OCI-LY1 (cell line): ENCODE measurements around the gene SPATA1.

ENCODE experiments used
- H2AFZ ChIP-seq: fragments of 200-600 bp; sonication (generic), shearing (Covaris generic); 2 replicates; pipeline ENCODE4 v1.6.0; 2014; ENCODE audit warnings: antibody characterized with exemption, mild to moderate bottlenecking, low read length
- H3F3A ChIP-seq: fragments of 200-600 bp; sonication (generic), shearing (Covaris generic); 2 replicates; pipeline ENCODE4 v1.6.0; 2014; ENCODE audit warnings: mild to moderate bottlenecking, antibody characterized with exemption, low read length, moderate library complexity; ENCODE audit not compliant: insufficient read depth
- H3K27ac ChIP-seq: fragments of 200-600 bp; sonication (generic); 2 replicates; pipeline ENCODE4 v1.5.1; 2014; ENCODE audit warnings: low read length, mixed run types, mild to moderate bottlenecking, low read depth; ENCODE audit not compliant: poor library complexity, severe bottlenecking
- H3K27me3 ChIP-seq: fragments of 200-600 bp; sonication (generic); 2 replicates; pipeline ENCODE4 v1.6.0; 2014; ENCODE audit warnings: antibody characterized with exemption, mild to moderate bottlenecking, low read length, moderate library complexity; ENCODE audit not compliant: insufficient read depth
- H3K36me3 ChIP-seq: fragments of 200-600 bp; sonication (generic); 2 replicates; pipeline ENCODE4 v1.6.1; 2014; ENCODE audit warnings: mild to moderate bottlenecking, antibody characterized with exemption, low read length, moderate library complexity, mixed read lengths; ENCODE audit not compliant: insufficient read depth
- H3K4me1 ChIP-seq: fragments of 200-600 bp; sonication (generic); 2 replicates; pipeline ENCODE4 v1.5.1; 2014; ENCODE audit warnings: mild to moderate bottlenecking, low read length, moderate library complexity; ENCODE audit not compliant: insufficient read depth, severe bottlenecking
- H3K4me2 ChIP-seq: fragments of 200-600 bp; sonication (generic), shearing (Covaris generic); 2 replicates; pipeline ENCODE4 v1.6.1; 2014; ENCODE audit warnings: low read length
- H3K4me3 ChIP-seq: fragments of 200-600 bp; sonication (generic); 2 replicates; pipeline ENCODE4 v1.5.1; 2014; ENCODE audit warnings: low read length, low read depth, mild to moderate bottlenecking, mixed read lengths; ENCODE audit not compliant: poor library complexity, severe bottlenecking
- H3K79me2 ChIP-seq: fragments of 200-600 bp; shearing (Covaris generic); 2 replicates; pipeline ENCODE4 v1.6.1; 2016; ENCODE audit warnings: mixed run types, low read length, mixed read lengths; ENCODE audit not compliant: insufficient read depth
- H3K9ac ChIP-seq: fragments of 200-600 bp; sonication (generic), shearing (Covaris generic); 2 replicates; pipeline ENCODE4 v1.6.1; 2014; ENCODE audit warnings: mild to moderate bottlenecking, low read length, mixed read lengths
- H3K9me2 ChIP-seq: fragments of 200-600 bp; sonication (generic), shearing (Covaris generic); 2 replicates; pipeline ENCODE4 v1.6.1; 2014; ENCODE audit warnings: low read depth, mild to moderate bottlenecking, low read length, mixed read lengths
- H3K9me3 ChIP-seq: fragments of 200-600 bp; shearing (Covaris generic); 2 replicates; pipeline ENCODE4 v1.6.1; 2014; ENCODE audit warnings: low read length, mixed read lengths
- H4K20me1 ChIP-seq: fragments of 200-600 bp; sonication (generic), shearing (Covaris generic); 2 replicates; pipeline ENCODE4 v1.6.0; 2016; ENCODE audit warnings: mild to moderate bottlenecking, low read length; ENCODE audit not compliant: insufficient read depth
- EZH2 ChIP-seq: fragments of 200-600 bp; sonication (generic), shearing (Covaris generic); IDR thresholded peaks from 2 replicates; pipeline ENCODE4 v1.8.0; 2017; ENCODE audit warnings: borderline replicate concordance, mixed run types, mild to moderate bottlenecking, antibody characterized with exemption, low read length, moderate library complexity, mixed read lengths
- TF ChIP-seq, protein P1 (sequence below): fragments of 200-600 bp; sonication (generic), shearing (Covaris generic); IDR thresholded peaks from 2 replicates; pipeline ENCODE4 v1.5.1; 2017; ENCODE audit warnings: mild to moderate bottlenecking, antibody characterized with exemption, low read length, moderate library complexity, mixed read lengths

SPATA1 gene

GRCh38 chr1:84570436-84571149 lies 64.4 kb downstream of the SPATA1 start:
- Histone ChIP-seq H3K4me3 (no peak overlapping the region), H3K79me2 (no peaks in the 10 kb centered on the region), H3K9me2 (no peaks in the 10 kb centered on the region), H2AFZ (no peak overlapping the region), H3K27me3 (no peaks in the 10 kb centered on the region), H3F3A (no peaks in the 10 kb centered on the region), H3K36me3 (peaks cover 32% of the 10 kb centered on the region), H3K4me2 (no peak overlapping the region), H3K9me3 (no peaks in the 10 kb centered on the region), H3K4me1 (peaks cover 24% of the 10 kb centered on the region), H3K27ac (no peak overlapping the region), H4K20me1 (no peaks in the 10 kb centered on the region), H3K9ac (no peak overlapping the region)
- no peak for TF ChIP-seq EZH2
- TF ChIP-seq, protein P1, sequence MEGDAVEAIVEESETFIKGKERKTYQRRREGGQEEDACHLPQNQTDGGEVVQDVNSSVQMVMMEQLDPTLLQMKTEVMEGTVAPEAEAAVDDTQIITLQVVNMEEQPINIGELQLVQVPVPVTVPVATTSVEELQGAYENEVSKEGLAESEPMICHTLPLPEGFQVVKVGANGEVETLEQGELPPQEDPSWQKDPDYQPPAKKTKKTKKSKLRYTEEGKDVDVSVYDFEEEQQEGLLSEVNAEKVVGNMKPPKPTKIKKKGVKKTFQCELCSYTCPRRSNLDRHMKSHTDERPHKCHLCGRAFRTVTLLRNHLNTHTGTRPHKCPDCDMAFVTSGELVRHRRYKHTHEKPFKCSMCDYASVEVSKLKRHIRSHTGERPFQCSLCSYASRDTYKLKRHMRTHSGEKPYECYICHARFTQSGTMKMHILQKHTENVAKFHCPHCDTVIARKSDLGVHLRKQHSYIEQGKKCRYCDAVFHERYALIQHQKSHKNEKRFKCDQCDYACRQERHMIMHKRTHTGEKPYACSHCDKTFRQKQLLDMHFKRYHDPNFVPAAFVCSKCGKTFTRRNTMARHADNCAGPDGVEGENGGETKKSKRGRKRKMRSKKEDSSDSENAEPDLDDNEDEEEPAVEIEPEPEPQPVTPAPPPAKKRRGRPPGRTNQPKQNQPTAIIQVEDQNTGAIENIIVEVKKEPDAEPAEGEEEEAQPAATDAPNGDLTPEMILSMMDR = no peak

- Histone ChIP-seq H2AFZ (no peak overlapping the region), H3F3A (no peaks in the 10 kb centered on the region), H3K27ac (no peak overlapping the region), H3K9me2 (no peaks in the 10 kb centered on the region), H3K4me3 (no peak overlapping the region), H4K20me1 (no peaks in the 10 kb centered on the region), H3K4me1 (peaks cover 24% of the 10 kb centered on the region), H3K27me3 (no peaks in the 10 kb centered on the region), H3K36me3 (peaks cover 32% of the 10 kb centered on the region), H3K79me2 (no peaks in the 10 kb centered on the region), H3K4me2 (no peak overlapping the region), H3K9me3 (no peaks in the 10 kb centered on the region), H3K9ac (no peak overlapping the region)
- TF ChIP-seq, protein P1 = no peak
- no peak for TF ChIP-seq EZH2
These were observed 65.0 kb downstream of the SPATA1 start for GRCh38 chr1:84571150-84571535.

GRCh38 chr1:84573481-84573966 lies 67.3 kb downstream of the SPATA1 start:
- Histone ChIP-seq H3K36me3 (peaks cover 22% of the 10 kb centered on the region), H3K79me2 (no peaks in the 10 kb centered on the region), H3K9me2 (no peaks in the 10 kb centered on the region), H3K9ac (peak overlapping the region; percentile 85), H3K9me3 (no peaks in the 10 kb centered on the region), H2AFZ (no peak overlapping the region), H3K27ac (peak overlapping the region; percentile 84), H3K4me2 (peak overlapping the region; percentile 92), H3K4me3 (peak overlapping the region; percentile 74), H4K20me1 (no peaks in the 10 kb centered on the region), H3K27me3 (no peaks in the 10 kb centered on the region), H3F3A (no peaks in the 10 kb centered on the region), H3K4me1 (peaks cover 24% of the 10 kb centered on the region)
- TF ChIP-seq, protein P1 = no peak
- TF ChIP-seq EZH2 = no peak
